Ovary (tissue), 3 donors: ENCODE measurements around the gene HECW1.

ENCODE experiments used
- EP300 ChIP-seq: sonication (generic); formaldehyde crosslinking; IDR thresholded peaks from one replicate; pipeline ENCODE4 v1.6.1; 2017; ENCODE audit warnings: antibody characterized with exemption
- POLR2A ChIP-seq: fragments of 450-650 bp; IDR thresholded peaks from one replicate; pipeline ENCODE4 v1.6.1; 2017; ENCODE audit warnings: antibody characterized with exemption, mild to moderate bottlenecking, moderate library complexity
- TF ChIP-seq, protein P1 (sequence below), 3 donors: fragments of 450-650 bp in 2 of 3; fragments of 200-600 bp in 1 of 3; IDR thresholded peaks; one replicate each; pipeline versions ENCODE4 v1.5.1 to v1.8.0; 2016 to 2022; ENCODE audit warnings: antibody characterized with exemption in 3 of 3, mild to moderate bottlenecking in 1 of 3
- donor health status: DM: no; HTN: no; CAD: no.

DNA sequence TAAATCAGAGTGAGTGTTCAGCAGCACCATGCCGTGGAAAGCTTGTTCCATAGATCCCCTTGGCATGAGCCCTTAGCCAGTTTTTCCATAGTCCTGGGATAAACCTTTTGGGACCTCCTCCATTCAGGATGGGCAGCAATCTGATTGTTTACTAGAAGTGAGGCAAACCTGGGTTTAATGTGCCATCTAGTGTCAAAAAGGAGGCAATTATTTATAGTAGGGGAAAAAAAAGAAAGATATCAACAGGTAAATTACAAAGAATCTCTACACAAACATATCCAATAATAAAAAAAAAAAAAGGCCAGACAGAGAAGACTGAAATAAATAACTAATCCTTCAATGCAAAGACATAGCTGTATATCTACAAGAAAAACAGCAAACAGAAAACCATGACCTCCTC, 241.5 kb downstream of the HECW1 start:
- TF ChIP-seq, protein P1, sequence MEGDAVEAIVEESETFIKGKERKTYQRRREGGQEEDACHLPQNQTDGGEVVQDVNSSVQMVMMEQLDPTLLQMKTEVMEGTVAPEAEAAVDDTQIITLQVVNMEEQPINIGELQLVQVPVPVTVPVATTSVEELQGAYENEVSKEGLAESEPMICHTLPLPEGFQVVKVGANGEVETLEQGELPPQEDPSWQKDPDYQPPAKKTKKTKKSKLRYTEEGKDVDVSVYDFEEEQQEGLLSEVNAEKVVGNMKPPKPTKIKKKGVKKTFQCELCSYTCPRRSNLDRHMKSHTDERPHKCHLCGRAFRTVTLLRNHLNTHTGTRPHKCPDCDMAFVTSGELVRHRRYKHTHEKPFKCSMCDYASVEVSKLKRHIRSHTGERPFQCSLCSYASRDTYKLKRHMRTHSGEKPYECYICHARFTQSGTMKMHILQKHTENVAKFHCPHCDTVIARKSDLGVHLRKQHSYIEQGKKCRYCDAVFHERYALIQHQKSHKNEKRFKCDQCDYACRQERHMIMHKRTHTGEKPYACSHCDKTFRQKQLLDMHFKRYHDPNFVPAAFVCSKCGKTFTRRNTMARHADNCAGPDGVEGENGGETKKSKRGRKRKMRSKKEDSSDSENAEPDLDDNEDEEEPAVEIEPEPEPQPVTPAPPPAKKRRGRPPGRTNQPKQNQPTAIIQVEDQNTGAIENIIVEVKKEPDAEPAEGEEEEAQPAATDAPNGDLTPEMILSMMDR (IDR thresholded peaks at IDR 0.05): no peak
- TF ChIP-seq EP300: no peak
- TF ChIP-seq POLR2A: no peak
